Sigmoid colon (tissue), 3 donors: ENCODE measurements around the gene UVRAG.

Experiments used
- CTCF ChIP-seq, 4 experiments: fragments of 450-650 bp in 3 of 4; fragments of 200-600 bp in 1 of 4; IDR thresholded peaks; one replicate each; pipeline ENCODE4 v1.5.1; 2016 to 2019; ENCODE audit warnings: antibody characterized with exemption in 4 of 4, mild to moderate bottlenecking in 3 of 4, moderate library complexity in 2 of 4
- POLR2A ChIP-seq, 2 donors: fragments of 450-650 bp; IDR thresholded peaks; one replicate each; pipeline ENCODE4 v1.6.1; 2016; ENCODE audit warnings: antibody characterized with exemption in 2 of 2, mild to moderate bottlenecking in 2 of 2, moderate library complexity in 2 of 2

GRCh38 chr11:76164861-76165751, 350.1 kb downstream of the UVRAG start:
- TF ChIP-seq POLR2A (IDR thresholded peaks at IDR 0.05): no peak
- TF ChIP-seq CTCF (IDR thresholded peaks at IDR 0.05): no peak
